Brain pericyte (primary cell): ENCODE measurements around the gene AIFM3.
"Not testable (repeated sequence)": the region's sequence is repeated elsewhere in the genome, so short reads cannot be mapped to it uniquely, and the experiment has no call there.

Source experiments
- DNase-seq: peaks from one replicate; pipeline ENCODE4 v3.0.0-alpha.2; 2012; ENCODE audit warnings: low read depth, low spot score

Gene AIFM3, protein sequence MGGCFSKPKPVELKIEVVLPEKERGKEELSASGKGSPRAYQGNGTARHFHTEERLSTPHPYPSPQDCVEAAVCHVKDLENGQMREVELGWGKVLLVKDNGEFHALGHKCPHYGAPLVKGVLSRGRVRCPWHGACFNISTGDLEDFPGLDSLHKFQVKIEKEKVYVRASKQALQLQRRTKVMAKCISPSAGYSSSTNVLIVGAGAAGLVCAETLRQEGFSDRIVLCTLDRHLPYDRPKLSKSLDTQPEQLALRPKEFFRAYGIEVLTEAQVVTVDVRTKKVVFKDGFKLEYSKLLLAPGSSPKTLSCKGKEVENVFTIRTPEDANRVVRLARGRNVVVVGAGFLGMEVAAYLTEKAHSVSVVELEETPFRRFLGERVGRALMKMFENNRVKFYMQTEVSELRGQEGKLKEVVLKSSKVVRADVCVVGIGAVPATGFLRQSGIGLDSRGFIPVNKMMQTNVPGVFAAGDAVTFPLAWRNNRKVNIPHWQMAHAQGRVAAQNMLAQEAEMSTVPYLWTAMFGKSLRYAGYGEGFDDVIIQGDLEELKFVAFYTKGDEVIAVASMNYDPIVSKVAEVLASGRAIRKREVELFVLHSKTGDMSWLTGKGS

DNA sequence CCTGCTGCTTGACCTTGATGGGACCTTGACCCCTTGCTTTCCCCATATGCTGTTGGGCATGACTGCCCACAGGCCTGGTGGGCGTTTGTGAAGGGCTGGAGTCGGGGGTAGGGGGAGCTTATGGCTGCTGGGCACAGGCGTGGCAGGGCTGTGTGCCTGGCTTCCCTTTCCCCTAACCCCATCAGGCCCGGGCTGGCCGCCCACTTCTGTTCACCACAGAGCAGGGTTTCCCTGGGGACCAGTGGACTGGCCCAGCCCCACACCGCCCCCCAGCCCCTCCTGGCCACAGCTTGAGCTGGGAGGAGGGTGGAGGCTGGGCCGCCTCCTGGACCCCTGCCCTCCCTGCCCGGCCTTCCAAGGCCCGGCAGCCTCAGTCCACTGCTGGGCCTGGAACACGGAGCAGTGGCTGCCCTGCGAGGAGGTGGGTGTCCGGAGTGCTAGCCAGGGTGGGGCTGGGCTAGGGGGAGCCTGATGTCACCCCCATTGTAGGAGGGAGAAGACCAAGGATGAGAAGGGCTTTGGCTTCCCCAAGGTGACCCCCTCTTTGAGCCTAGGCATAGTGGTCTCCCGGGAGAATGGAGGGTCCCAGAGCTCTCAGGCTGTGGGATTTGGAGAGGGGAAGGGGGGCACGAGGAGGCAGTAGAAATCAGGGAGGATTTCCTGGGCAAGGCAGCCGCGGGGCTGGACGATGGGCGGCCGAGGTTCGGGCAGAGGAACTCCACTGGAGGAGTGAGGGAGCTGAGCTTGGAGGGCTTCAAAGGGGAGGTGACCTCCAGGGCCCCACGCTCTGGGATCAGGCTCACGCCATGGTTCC lies at the start of gene AIFM3:
AIFM3 (plus strand) TSS at position 373 of the 814 bp plus-strand sequence. CDS start 690 bp downstream, outside the sequence.
- DNase-seq = no peak

GRCh38 chr22:20918663-20919218 lies 48.3 kb upstream of the AIFM3 start:
- no peak for DNase-seq

DNA sequence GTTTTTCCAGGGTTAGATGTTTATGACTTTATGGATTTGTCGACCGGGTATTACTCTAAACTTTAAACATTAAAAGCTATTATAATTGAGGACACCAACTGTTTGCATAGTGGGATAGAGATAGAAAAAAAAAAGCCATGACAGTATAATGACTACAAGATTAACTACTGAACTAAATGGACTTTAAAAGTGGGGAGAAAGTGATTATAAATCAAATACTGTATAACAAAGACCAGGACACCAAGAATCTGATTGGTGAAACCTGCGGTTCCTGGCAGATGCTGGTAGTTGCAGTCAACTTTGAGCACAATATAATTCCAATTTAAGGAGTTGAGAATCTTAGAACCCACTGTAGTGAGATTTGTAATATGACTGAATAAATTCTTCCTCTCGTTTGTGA lies 47.3 kb upstream of the AIFM3 start:
- no peak for DNase-seq

- no peak for DNase-seq
These were observed 46.2 kb upstream of the AIFM3 start for GRCh38 chr22:20920881-20921203.

DNA sequence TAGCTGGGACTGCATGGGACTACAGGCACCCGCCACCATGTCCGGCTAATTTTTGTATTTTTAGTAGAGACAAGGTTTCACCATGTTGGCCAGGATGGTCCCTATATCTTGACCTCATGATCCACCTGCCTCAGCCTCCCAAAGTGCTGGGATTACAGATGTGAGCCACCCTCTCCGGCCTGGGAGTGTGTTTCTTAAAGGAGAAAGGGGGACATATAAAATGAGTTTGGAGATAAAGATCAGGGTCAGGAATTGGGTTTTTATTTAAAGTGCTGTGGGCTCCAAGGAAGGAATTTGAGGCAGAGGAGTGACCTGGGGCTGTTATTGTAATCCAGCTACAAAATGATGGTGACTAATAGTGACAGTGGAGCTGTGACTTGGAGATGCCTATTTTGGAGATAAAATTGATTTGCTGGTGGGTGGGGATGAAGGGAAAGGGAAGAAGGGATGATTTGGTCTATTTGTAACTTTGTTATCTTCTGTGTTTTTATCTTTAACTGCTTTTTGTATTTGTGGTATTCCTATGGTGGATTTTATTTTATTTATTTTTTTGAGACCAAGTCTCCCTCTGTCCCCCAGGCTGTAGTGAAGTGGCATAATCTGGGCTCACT lies 44.8 kb upstream of the AIFM3 start:
- no peak for DNase-seq

DNA sequence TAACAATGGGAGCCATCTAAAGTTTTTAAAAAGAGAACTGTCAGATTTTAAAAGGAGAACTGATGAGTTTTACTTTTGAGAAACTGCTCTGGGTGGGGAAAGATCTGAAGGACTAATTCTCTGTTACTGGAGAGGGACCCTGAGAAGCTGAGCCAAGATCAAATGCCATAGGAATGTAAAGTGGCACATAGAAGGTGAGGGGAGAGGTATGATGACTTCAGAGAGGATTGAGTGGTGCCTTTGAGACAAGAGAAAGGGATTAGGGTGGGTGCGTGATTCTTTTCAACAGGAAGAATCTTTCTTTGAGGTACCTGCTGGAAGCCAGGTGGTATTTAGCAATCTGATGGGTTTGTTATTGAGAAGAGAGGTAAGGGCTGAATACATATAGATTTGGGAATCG lies 40.8 kb upstream of the AIFM3 start:
- no peak for DNase-seq

DNA sequence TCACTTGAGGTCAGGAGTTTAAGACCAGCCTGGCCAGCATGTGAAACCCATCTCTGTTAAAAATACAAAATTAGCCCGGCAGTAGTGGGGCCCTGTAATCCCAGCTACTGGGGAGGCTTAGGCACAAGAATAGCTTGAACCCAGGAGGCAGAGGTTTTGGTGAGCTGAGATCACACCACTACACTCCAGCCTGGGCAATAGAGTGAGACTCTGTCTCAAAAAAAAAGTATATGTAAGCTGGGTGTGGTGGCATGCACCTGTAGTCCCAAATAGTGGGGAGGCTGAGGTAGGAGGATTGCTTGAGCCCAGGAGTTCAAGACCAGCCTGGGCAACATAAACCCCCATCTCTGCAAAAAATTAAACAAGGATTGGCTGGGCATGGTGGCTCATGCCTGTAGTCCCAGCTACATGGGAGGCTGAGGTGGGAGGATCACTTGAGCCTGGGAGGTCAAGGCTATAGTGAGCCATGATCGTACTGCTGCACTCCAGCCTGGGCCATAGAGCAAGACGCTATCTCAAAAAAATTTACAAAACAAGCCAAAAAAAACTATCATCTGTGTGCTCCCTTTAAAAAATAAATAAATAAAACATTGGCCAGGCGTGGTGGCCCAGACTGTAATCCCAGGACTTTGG lies 39.0 kb upstream of the AIFM3 start:
- DNase-seq = no peak

GRCh38 chr22:20928573-20928967 lies 38.5 kb upstream of the AIFM3 start:
- DNase-seq = no peak

DNA sequence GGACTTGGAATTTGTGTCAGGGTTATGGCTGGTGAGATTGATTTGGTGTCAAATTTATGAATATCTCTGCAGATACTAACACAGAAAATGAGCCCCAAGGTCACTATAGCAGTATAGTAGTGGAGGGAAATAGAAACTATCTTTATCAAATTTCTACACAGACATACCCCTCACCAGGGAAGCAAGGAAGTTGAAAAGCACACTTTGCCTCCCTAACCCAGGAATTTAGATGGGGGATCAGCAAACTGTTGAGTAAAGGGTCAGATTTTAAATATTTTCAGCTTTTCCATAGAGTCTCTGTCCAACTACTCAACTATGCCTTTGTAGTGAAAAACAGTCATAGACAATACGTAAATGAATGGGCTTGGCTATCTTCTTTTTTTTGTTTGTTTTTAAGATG lies 37.1 kb upstream of the AIFM3 start:
- no peak for DNase-seq

DNA sequence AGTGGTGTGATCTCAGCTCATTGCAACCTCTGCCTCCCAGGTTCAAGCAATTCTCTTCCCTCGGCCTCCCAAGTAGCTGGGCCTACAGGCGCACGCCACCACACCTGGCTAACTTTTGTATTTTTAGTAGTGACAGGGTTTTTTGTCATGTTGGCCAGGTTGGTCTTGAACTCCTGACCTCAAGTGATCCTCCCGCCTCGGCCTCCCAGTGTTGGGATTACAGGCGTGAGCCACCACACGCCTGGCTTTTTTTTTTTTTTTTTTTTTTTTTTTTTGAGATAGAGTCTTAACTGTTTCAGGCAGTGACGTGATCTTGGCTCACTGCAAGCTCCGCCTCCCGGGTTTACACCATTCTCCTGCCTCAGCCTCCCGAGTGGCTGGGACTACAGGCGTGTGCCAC lies 36.6 kb upstream of the AIFM3 start:
- DNase-seq = not testable (repeated sequence)

GRCh38 chr22:20931126-20931654 lies 35.9 kb upstream of the AIFM3 start:
- DNase-seq = no peak

DNA sequence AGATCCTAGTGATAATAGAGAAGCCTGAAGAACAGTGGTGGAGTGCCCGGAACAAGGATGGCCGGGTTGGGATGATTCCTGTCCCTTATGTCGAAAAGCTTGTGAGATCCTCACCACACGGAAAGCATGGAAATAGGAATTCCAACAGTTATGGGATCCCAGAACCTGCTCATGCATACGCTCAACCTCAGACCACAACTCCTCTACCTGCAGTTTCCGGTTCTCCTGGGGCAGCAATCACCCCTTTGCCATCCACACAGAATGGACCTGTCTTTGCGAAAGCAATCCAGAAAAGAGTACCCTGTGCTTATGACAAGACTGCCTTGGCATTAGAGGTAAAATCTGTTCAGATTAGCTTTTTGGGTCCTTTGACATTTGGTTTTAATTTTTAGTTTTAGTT lies 33.1 kb upstream of the AIFM3 start:
- no peak for DNase-seq

DNA sequence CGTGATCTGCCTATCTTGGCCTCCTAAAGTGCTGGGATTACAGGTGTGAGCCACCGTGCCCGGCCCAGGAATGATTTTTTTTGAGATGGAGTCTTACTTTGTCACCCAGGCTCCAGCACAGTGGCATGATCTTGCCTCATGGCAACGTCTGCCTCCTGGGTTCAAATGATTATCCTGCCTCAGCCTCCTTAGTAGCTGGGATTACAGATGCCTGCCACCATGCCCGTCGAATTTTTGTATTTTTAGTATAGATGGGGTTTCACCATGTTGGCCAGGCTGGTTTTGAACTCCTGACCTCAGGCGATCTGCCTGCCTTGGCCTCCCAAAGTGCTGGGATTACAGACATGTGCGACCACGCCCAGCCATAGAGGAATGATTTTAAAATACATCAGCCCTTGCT lies 32.0 kb upstream of the AIFM3 start:
- DNase-seq = not testable (repeated sequence)

DNA sequence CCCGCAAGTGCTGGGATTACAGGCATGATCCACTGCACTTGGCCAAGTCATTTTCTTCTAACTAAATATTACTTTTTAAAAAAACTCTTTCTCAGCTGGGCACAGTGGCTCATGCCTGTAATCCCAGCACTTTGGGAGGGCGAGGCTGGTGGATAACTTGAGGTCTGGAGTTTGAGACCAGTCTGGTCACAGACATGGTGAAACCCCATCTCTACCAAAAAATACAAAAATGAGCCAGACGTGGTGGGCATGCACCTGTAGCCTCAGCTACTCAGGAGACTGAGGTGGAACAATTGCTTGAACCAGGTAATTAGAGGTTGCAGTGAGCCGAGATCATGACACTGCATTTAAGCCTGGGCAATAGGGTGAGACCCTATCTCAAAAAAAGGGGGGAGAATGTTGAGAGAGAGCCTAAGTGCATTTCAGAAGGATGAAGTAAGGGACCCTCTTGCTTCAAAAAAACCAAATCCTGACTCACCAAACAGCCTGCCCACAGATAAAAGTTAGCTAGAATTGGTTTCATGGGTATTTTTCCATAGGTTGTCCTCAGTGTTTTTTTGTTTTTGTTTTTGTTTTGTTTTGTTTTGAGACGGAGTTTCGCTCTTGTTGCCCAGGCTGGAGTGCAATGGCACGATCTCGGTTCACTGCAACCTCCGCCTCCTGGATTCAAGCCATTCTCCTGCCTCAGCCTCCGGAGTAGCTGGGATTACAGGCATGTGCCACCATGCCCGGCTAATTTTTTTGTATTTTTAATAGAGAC lies 31.1 kb upstream of the AIFM3 start:
- DNase-seq = not testable (repeated sequence)

DNA sequence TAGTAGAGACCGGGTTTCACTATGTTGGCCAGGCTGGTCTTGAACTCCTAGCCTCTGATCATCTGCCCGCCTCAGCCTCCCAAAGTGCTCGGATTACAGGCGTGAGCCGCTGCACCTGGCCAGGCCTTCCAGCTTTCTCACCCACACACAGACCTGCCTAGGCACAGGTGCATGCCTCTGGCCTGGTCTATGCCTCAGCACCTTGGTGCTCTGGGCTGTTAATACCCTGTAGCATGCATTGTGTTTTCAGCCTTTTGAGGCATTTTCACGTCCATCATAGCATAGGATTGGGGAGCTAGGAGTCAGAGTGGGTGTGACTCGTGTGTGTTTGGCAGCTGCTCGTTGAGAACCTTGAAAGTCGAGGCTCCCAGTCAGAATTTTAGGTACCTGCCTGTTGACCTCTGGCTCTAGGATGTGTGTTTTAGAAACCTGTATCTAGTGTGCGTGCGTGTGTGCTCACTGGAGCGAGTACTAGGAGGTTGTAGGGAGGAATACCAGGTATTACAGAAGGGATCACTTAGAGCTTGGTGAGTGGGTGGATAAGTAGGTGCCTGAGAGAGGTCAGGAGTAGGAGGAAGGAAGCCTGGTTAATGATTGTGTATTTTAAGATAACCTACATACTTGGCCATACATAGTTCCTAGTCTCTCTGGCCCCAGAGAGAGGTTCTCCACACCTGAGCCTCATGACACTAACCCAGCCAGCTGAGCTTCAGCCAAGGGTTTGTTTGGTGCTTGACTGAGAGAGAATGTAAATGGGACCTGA lies 29.8 kb upstream of the AIFM3 start:
- DNase-seq = no peak

DNA sequence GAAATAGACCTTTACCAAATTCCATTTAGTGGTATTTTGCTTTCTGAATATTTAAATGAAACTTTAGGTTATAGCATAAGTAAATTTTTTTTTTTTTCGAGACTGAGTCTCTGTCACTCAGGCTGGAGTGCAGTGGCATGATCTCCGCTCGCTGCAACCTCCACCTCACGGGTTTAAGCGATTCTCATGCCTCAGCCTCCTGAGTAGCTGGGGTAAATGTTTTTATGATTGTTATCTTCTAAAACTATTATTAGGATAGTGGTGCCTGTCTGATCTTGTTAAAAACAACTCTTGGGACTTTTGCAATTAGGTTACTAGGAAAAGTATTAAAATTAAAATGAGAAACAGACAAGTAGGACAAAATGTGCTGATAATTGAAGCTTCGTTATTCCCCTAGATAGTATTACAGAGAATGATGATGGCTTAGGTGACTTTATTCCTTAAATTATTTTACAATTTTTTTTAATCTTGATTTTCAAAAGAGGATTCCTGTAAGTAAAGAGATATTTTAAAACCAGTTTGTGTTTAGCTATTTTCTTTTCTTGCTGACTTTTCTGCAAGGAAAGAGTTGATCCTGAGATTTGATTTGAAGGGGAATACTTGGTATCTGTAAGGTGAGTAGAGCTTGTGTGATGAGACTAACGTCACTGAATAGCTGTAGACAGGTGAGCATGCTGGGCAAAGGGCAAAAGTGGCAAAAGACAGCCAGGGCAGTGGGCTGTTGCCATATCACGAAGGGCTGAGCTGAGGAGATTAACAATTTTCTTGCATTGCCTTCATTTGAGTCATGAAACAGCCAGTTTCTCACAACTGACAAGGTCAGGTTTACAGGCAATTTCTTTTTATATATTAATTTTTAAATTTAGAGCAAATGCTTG lies 29.0 kb upstream of the AIFM3 start:
- DNase-seq = no peak

DNA sequence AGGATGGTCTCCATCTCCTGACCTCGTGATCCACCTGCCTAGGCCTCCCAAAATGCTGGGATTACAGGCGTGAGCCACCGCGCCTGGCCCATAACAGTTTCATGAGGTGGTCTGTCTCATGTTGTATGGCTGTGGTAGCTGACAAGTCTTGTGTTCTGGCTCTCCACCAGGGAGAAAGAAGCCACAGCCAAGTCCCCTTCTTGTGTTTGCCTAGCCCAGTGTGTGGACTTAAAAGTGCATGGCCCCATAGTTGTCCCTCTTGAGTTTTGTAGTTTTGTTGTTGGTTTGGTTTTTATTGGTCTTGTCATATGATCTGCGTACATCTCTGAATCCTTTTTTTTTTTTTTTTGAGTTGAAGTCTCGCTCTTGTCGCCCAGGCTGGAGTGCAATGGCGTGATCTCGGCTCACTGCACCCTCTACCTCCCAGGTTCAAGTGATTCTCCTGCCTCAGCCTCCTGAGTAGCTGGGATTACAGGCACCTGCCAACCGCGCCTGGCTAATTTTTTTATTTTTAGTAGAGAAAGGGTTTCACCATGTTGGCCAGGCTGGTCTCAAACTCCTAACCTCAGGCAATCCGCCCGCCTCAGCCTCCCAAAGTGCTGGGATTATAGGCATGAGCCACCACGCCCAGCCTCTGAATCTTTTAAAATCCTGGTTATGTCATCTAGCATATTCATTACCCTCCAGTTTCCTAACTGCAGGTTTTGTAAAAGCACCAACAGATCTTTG lies 27.4 kb upstream of the AIFM3 start:
- not testable (repeated sequence) for DNase-seq

DNA sequence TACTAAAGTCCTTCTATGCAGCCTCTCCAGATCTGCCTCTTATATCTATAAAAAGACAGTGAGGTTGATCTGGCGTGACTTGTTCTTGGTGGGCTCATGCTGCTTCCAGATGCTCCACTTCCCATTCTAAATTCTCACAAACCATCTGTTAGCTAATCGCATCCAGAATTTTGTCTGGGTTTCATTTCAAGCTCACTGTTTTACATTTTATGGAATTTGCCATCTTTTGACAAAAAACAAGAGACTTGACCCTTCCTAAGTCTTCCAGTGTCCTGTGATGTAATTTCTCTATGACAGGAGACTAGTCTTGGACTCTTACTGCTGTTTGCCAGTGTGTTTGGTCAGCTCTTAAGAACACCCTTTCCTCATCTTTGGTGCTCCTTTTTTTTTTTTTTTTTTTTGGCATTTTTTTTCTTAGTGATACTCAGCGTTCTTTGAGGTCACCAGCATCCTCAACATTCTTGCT lies 26.8 kb upstream of the AIFM3 start:
- no peak for DNase-seq
